LNCAP (cell line): ENCODE data around the gene L3MBTL4.
A peak's percentile ranks its signal among the peaks of the same experiment; 100 is the strongest.

Source experiments
- CTCF ChIP-seq: fragments of 450-650 bp; IDR thresholded peaks from 2 replicates; pipeline ENCODE4 v1.5.1; 2017; ENCODE audit warnings: mild to moderate bottlenecking

The L3MBTL4 gene

GRCh38 chr18:6284761-6285160 is 129.9 kb downstream of the L3MBTL4 start:
- no peak for TF ChIP-seq CTCF

GRCh38 chr18:6284300-6284699 is 130.4 kb downstream of the L3MBTL4 start:
- TF ChIP-seq CTCF: no peak

- peak; percentile 16; the same call in 1 of the 2 replicates for TF ChIP-seq CTCF
Measured at GRCh38 chr18:6281874-6282273, 132.8 kb downstream of the L3MBTL4 start.

- TF ChIP-seq CTCF: no peak
Measured at GRCh38 chr18:6280211-6280743, 134.4 kb downstream of the L3MBTL4 start.

GRCh38 chr18:6279308-6279707 is 135.4 kb downstream of the L3MBTL4 start:
- no peak for TF ChIP-seq CTCF

GRCh38 chr18:6273423-6273822 is 141.3 kb downstream of the L3MBTL4 start:
- TF ChIP-seq CTCF: no peak

- no peak for TF ChIP-seq CTCF
Measured at GRCh38 chr18:6271585-6271984, 143.1 kb downstream of the L3MBTL4 start.

- TF ChIP-seq CTCF: no peak
Measured at GRCh38 chr18:6270771-6271216, 143.9 kb downstream of the L3MBTL4 start.
